AG08395 (cell line): ENCODE results near the gene PIP4K2A.

Source experiments
- DNase-seq: peaks from one replicate; pipeline ENCODE4 v3.0.0; 2012; ENCODE audit warnings: mixed read lengths, low spot score

PIP4K2A gene

GRCh38 chr10:22620140-22620857 is 94.1 kb downstream of the PIP4K2A start:
- peak; percentile 93 for DNase-seq

- DNase-seq, result no peak
Measured at GRCh38 chr10:22619101-22619500, 95.3 kb downstream of the PIP4K2A start.

GRCh38 chr10:22618078-22618785 is 96.1 kb downstream of the PIP4K2A start:
- no peak for DNase-seq

GRCh38 chr10:22617516-22617915 is 96.9 kb downstream of the PIP4K2A start:
- no peak for DNase-seq

GRCh38 chr10:22617051-22617450 is 97.3 kb downstream of the PIP4K2A start:
- no peak for DNase-seq

GRCh38 chr10:22615819-22616499 is 98.4 kb downstream of the PIP4K2A start:
- no peak for DNase-seq

- DNase-seq, result no peak
Measured at GRCh38 chr10:22615101-22615500, 99.3 kb downstream of the PIP4K2A start.

- DNase-seq, result no peak
Measured at GRCh38 chr10:22613011-22613410, 101.4 kb downstream of the PIP4K2A start.

GRCh38 chr10:22612318-22612717 is 102.1 kb downstream of the PIP4K2A start:
- no peak for DNase-seq

GRCh38 chr10:22611425-22612115 is 102.8 kb downstream of the PIP4K2A start:
- DNase-seq, result no peak

GRCh38 chr10:22610610-22611009 is 103.8 kb downstream of the PIP4K2A start:
- no peak for DNase-seq

GRCh38 chr10:22609719-22610465 is 104.5 kb downstream of the PIP4K2A start:
- no peak for DNase-seq

- no peak for DNase-seq
Measured at GRCh38 chr10:22609251-22609650, 105.1 kb downstream of the PIP4K2A start.

- DNase-seq, result no peak
Measured at GRCh38 chr10:22607261-22607660, 107.1 kb downstream of the PIP4K2A start.

- no peak for DNase-seq
Measured at GRCh38 chr10:22606164-22606614, 108.2 kb downstream of the PIP4K2A start.

- peak; percentile 70 for DNase-seq
Measured at GRCh38 chr10:22605168-22605567, 109.2 kb downstream of the PIP4K2A start.

GRCh38 chr10:22604344-22605126 is 109.8 kb downstream of the PIP4K2A start:
- no peak for DNase-seq

- DNase-seq, result no peak
Measured at GRCh38 chr10:22603581-22603980, 110.8 kb downstream of the PIP4K2A start.

GRCh38 chr10:22601618-22602017 is 112.8 kb downstream of the PIP4K2A start:
- no peak for DNase-seq

- no peak for DNase-seq
Measured at GRCh38 chr10:22599636-22600228, 114.6 kb downstream of the PIP4K2A start.
